GM12873 (cell line): ENCODE measurements around the gene PCNX3.

ENCODE experiments used
- TF ChIP-seq, protein P1 (sequence below): IDR thresholded peaks from 2 replicates; pipeline ENCODE4 v1.5.1; 2012; ENCODE audit warnings: low read depth, mild to moderate bottlenecking, moderate library complexity, low read length, control low read depth; ENCODE audit not compliant: insufficient read depth; ENCODE audit errors: missing control alignments

Gene PCNX3

DNA sequence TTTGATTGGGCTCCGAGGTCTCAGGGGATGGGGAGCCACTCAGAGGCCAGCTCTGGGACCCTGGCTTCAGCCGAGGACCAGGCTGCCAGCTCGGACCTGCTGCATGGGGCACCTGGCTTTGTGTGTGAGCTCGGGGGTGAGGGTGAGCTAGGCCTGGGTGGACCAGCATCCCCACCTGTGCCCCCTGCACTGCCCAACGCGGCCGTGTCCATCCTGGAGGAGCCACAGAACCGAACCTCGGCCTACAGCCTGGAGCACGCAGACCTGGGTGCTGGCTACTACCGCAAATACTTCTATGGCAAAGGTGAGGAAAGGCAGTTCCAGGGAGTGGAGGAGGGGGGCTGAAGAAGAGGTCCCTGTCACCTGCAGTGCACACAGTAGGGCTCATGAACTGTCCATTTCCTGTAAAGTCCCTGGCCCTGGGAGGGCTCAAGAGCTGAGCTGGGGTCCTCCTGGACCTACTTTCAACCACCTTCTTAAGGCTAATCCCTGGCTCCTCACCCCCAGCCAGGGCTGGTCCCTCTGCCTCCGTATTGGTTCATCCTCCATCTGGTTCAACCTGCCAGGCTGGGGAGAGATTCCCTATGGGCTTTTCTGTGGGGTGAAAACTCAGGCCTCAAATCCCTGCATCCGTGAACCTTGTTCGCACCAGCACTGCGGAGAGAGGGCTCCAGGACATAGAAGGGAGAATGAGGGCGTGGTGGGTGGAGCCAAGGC is 25.9 kb downstream of the PCNX3 start:
- TF ChIP-seq, protein P1, sequence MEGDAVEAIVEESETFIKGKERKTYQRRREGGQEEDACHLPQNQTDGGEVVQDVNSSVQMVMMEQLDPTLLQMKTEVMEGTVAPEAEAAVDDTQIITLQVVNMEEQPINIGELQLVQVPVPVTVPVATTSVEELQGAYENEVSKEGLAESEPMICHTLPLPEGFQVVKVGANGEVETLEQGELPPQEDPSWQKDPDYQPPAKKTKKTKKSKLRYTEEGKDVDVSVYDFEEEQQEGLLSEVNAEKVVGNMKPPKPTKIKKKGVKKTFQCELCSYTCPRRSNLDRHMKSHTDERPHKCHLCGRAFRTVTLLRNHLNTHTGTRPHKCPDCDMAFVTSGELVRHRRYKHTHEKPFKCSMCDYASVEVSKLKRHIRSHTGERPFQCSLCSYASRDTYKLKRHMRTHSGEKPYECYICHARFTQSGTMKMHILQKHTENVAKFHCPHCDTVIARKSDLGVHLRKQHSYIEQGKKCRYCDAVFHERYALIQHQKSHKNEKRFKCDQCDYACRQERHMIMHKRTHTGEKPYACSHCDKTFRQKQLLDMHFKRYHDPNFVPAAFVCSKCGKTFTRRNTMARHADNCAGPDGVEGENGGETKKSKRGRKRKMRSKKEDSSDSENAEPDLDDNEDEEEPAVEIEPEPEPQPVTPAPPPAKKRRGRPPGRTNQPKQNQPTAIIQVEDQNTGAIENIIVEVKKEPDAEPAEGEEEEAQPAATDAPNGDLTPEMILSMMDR: no peak

DNA sequence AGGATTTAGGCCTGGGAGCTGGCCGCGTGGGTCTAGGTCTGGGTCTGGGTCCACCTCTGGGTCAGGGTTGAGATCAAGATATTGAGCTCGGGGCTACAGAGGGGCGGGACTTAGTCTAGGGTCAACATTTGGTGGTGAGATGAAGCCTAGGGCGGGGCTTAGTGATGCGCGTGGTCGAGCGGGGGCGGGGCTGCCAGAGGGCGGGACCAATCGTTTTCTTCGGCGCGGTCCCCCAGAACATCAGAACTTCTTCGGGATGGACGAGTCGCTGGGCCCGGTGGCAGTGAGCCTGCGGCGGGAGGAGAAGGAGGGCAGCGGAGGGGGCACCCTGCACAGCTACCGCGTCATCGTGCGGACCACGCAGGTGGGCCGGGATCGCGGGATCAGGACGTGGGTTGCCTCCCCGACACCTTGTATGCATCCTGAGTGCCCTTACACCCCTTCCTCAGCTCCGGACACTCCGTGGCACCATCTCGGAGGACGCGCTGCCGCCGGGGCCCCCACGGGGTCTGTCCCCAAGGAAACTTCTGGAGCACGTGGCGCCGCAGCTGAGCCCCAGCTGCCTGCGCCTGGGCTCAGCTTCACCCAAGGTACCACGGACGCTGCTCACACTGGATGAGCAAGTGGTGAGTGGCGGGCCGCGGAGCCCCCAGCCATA is 26.6 kb downstream of the PCNX3 start:
- TF ChIP-seq, protein P1: no peak

DNA sequence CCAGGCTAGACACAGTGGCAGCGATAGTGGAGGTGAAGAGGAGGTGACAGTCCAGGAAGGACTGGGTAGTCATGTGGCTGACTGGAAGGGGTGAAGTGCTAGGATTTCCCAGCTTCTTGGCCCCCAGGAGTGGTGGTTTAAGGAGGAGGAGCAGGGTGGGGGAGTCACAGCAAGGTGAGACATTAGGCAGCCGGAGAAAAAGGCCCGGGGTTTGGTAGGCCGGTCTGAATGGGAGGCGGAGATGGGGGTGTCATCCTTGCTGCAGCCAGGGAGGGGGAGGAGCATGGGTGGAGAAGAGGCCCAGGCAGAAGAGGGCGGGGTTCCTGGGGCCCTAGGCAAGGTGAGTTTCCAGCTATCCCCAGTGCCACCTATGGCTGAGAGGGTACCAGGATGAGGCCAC is 28.4 kb downstream of the PCNX3 start:
- TF ChIP-seq, protein P1: no peak

DNA sequence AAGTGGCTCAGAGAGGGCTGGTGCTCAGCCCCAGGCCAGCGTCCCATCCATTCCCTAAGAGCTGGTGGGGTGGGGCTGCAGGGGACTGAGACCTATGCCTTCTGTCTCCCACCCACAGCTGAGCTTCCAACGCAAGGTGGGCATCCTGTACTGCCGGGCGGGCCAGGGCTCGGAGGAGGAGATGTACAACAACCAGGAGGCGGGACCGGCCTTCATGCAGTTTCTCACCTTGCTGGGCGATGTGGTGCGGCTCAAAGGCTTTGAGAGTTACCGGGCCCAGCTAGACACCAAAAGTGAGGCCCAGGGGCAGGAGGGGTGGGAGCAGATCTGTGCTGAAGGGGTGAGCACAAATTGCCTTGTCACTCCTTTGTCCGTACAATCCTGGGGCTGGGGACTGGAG is 29.3 kb downstream of the PCNX3 start:
- TF ChIP-seq, protein P1: no peak

DNA sequence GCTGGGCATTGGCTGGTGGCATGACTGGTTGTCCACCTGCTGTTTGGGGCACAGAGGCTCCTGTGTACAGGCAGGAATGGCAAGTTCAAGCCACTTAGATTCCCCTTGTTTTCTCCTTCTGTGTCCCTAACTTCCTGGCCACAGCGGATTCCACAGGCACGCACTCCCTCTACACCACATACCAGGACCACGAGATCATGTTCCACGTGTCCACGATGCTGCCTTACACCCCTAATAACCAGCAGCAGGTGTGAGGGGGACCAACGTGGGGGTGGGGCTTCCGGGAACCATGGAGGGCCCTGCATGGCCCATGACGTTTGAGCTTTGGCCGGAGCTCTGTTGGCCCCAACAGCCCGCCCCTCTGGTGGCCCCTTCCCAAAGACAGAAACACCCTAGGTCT is 30.1 kb downstream of the PCNX3 start:
- TF ChIP-seq, protein P1: no peak

DNA sequence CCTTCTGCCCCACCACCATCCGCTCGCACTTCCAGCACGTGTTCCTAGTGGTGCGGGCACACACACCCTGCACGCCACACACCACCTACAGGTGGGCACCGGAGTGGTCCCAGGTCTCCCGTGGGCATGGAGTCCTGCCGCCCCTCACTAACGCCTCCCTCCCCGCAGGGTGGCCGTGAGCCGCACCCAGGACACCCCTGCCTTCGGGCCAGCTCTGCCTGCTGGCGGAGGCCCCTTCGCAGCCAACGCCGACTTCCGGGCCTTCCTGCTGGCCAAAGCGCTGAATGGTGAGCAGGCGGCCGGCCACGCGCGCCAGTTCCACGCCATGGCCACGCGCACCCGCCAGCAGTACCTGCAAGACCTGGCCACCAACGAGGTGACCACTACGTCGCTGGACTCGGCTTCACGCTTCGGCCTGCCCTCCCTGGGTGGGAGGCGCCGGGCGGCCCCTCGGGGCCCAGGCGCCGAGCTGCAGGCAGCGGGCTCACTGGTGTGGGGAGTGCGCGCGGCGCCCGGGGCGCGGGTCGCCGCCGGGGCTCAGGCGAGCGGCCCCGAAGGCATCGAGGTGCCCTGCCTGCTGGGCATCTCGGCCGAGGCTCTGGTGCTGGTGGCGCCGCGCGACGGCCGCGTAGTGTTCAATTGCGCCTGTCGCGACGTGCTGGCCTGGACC is 30.8 kb downstream of the PCNX3 start:
- TF ChIP-seq, protein P1: no peak

DNA sequence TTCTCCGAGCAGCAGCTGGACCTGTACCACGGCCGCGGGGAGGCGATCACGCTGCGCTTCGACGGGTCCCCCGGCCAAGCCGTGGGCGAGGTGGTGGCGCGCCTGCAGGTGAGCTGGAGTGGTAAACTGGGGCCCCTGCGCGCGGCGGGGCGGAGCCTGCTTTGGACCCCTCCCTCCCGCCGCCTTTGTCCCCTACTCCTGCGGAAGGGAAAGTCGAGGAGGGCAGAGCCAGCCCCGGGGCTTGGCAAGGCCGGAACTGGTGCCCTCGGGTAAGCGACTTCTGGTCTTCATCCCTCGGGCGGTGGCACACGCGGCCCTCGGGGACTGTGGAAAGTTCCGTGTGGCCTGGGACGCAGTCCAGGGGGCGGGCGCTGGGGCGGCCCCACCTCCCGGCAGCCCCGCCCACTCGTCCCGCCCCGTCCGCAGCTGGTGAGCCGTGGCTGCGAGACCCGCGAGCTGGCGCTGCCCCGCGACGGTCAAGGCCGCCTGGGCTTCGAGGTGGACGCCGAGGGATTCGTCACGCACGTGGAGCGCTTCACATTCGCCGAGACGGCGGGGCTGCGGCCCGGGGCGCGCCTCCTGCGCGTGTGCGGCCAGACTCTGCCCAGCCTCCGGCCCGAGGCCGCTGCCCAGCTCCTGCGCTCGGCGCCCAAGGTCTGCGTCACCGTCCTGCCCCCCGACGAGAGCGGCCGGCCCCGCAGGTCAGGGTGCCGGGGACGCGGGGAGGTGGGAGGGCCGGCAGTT is 31.6 kb downstream of the PCNX3 start:
- TF ChIP-seq, protein P1: no peak
